GM23248 (cell line): ENCODE measurements around the gene CLIC6.

ENCODE experiments used
- EZH2 ChIP-seq: fragments of 200-600 bp; sonication (generic); IDR thresholded peaks from 2 replicates; pipeline ENCODE4 v1.6.1; 2018; ENCODE audit warnings: antibody characterized with exemption, mild to moderate bottlenecking; ENCODE audit not compliant: insufficient read depth, poor library complexity, severe bottlenecking
- EZH2phosphoT487 ChIP-seq: fragments of 200-600 bp; sonication (generic); IDR thresholded peaks from 2 replicates; pipeline ENCODE4 v1.6.1; 2018; ENCODE audit warnings: antibody characterized with exemption, moderate library complexity, mild to moderate bottlenecking, low read depth; ENCODE audit not compliant: insufficient read depth

DNA sequence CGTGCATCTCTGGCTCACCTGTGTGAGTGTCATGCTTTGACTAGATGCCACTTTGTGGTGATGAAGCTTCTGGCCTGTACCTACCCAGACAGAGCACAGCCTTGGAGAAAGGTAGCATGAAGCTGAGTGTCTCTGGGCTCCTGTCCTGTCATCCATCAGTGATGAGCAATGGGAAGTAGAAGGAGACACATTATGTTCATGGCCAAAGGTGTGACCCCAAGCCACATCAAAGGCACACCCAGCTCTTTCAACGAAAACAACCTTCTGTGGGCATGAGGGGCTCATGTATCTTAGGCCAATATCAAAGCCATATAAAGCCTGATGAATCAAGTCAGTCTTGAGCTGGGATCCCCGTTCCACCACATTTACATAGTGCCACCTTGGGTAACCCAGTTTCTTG, 1.0 kb upstream of the CLIC6 start:
- TF ChIP-seq EZH2 (no peak), EZH2phosphoT487 (no peak)
